Activated CD4-positive, alpha-beta T cell treated with anti-CD3 and anti-CD28 coated beads, Interleukin-10, Interleukin-2, amounts not matched to agents 100 ng/mL and 50 ng/mL, durations not matched to agents 16 hours and 8 hours (primary cell): Measurements from ENCODE around the gene TMEM235.

ENCODE experiments used
- DNase-seq: peaks from one replicate; pipeline ENCODE4 v3.0.0-alpha.2; 2020

TMEM235 gene

GRCh38 chr17:78273813-78274212, 42.4 kb downstream of the TMEM235 start:
- no peak for DNase-seq

DNA sequence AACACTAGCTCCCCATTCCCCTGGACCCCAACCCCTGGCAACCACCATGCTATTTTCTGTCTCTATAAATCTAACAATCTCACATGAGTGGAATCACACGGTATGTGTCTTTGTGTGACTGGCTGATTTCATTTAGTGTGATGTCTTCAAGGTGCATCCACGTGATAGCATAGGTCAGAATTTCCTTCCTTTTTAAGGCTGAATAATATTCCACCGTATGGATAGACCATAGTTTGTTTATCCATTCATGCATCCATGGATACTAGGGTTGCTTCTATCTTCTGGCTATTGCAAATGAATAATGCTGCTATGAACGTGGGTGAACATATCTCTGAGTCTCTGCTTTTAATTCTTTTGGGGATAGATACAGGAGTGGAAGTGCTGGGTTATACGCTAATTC, 43.9 kb downstream of the TMEM235 start:
- DNase-seq, result no peak

- DNase-seq, result no peak
These were observed 44.9 kb downstream of the TMEM235 start for GRCh38 chr17:78276098-78276887.

DNA sequence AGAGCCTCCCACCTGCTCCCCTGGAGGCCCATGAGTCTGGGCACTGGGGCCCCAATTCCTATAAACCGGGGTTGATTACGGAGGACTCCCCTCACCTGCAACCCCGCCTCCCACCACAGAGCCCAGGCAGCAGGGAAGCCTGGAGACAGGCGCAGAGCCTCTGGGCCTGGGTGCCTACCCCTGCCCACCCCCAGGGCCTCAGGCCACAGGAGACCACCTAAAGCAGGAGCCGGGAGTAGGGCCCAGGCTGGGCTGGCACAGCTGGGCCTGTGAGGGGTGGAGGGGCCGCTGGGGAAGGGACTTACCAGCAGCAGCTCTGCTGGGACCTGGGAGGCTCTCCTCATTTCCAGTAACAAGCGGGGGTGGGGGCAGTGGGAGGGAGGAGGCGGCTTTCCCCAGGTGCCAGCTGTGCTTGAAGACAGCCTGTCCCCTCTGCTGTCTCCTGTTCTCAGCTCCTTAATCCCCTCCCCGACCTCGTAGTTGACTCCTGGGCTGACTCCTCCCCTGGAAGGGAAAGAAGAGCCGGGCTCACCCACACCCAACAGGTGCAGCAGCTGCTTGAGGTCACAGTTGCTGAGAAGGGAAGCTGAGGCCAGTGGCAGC, 46.8 kb downstream of the TMEM235 start:
- no peak for DNase-seq

DNA sequence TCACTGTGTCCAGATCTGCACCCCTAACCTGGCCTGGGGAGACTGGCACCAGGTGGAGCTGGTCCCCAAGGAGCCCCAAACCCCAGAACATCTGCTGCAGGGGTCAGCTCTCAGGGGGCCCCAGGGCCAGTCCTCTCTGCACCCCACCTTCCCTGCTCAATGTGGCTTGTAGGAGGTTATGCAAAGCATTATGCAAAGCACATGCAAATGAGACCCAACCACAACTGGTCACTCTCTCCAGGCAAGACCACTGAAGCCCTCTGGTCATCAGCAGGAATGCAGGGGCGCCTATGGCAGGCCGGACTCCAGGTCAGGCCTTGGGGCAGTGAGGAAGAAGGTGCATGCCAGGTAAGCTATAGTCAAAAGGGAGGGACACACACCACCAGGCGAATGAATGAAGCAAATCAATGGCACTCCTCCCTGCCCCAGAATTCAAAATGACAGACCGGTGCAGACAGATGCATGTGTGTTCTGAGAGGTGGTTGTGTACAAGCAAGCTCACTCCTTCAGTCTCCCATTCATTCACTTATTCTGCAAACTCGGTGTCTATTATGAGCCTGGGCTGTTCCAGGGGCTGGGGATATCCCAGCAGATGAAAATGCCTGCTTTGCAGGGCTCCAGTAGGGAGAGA, 48.0 kb downstream of the TMEM235 start:
- DNase-seq, result no peak

GRCh38 chr17:78281249-78281845, 49.9 kb downstream of the TMEM235 start:
- no peak for DNase-seq

DNA sequence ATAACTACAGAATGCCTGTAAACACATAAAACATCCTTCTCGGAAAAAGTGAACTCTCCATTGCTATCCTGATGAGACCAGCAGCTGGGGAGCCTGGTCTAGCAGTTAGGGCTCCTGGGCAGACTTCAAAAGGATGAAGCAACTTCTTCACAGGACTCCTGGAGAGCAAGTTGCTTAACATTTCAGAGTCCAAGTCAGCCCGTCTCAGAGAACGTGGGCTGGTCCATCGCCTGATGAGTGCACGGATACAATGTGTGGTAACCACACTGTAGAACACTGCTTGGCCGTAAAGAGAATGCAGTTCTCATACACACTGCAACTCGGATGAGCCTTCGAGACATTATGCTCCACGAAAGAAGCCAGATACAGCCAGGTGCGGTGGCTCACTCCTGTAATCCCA, 52.7 kb downstream of the TMEM235 start:
- DNase-seq, result no peak

GRCh38 chr17:78289004-78289403, 57.6 kb downstream of the TMEM235 start:
- no peak for DNase-seq

GRCh38 chr17:78289802-78290363, 58.5 kb downstream of the TMEM235 start:
- DNase-seq, result peak; percentile 86
